NCI-H128 (cell line): ENCODE results near the gene CYTL1.
"Not testable (repeated sequence)": the region's sequence is repeated elsewhere in the genome, so short reads cannot be mapped to it uniquely, and the experiment has no call there.

ENCODE experiments used
- DNase-seq: peaks from one replicate; lab custom pipeline; 2025; ENCODE audit not compliant: unreplicated experiment; lab: John Stamatoyannopoulos, UW

The CYTL1 gene

GRCh38 chr4:5019274-5019673 is at the start of gene CYTL1:
Gene CYTL1, minus strand, starts transcription at chr4:5019458. Its CDS starts 13 bp downstream, at chr4:5019445.
- no peak for DNase-seq

GRCh38 chr4:5067908-5068307 is 48.6 kb upstream of the CYTL1 start:
- DNase-seq = no peak

GRCh38 chr4:5066968-5067367 is 47.7 kb upstream of the CYTL1 start:
- DNase-seq = not testable (repeated sequence)

GRCh38 chr4:5066101-5066500 is 46.8 kb upstream of the CYTL1 start:
- no peak for DNase-seq

- no peak for DNase-seq
Measured at GRCh38 chr4:5055411-5055810, 36.2 kb upstream of the CYTL1 start.

- DNase-seq = no peak
Measured at GRCh38 chr4:5054532-5054931, 35.3 kb upstream of the CYTL1 start.

GRCh38 chr4:5052726-5053425 is 33.6 kb upstream of the CYTL1 start:
- DNase-seq = no peak

GRCh38 chr4:5052204-5052702 is 33.0 kb upstream of the CYTL1 start:
- no peak for DNase-seq

GRCh38 chr4:5051278-5052203 is 32.3 kb upstream of the CYTL1 start, which contains the start of gene STK32B:
Gene STK32B, plus strand, starts transcription at chr4:5051480.
- DNase-seq = no peak

- peak; percentile 16 for DNase-seq
Measured at GRCh38 chr4:5050520-5051277, 31.4 kb upstream of the CYTL1 start.

- no peak for DNase-seq
Measured at GRCh38 chr4:5048721-5049120, 29.5 kb upstream of the CYTL1 start.

GRCh38 chr4:5045097-5045496 is 25.8 kb upstream of the CYTL1 start:
- DNase-seq = no peak

- no peak for DNase-seq
Measured at GRCh38 chr4:5044341-5044740, 25.1 kb upstream of the CYTL1 start.

GRCh38 chr4:5043579-5043978 is 24.3 kb upstream of the CYTL1 start:
- no peak for DNase-seq

- peak; percentile 1 for DNase-seq
Measured at GRCh38 chr4:5041699-5042098, 22.4 kb upstream of the CYTL1 start.

- no peak for DNase-seq
Measured at GRCh38 chr4:5040856-5041620, 21.8 kb upstream of the CYTL1 start.

- DNase-seq = no peak
Measured at GRCh38 chr4:5039800-5040199, 20.5 kb upstream of the CYTL1 start.

GRCh38 chr4:5037553-5038551 is 18.6 kb upstream of the CYTL1 start:
- no peak for DNase-seq

GRCh38 chr4:5036239-5036638 is 17.0 kb upstream of the CYTL1 start:
- DNase-seq = no peak
